Astrocyte of the hippocampus (primary cell): ENCODE measurements around the gene ZNF410.
"Not testable (repeated sequence)": the region's sequence is repeated elsewhere in the genome, so short reads cannot be mapped to it uniquely, and the experiment has no call there.

Experiments
- DNase-seq: peaks from one replicate; pipeline ENCODE4 v3.0.0; 2011; ENCODE audit warnings: low read depth, low spot score

ZNF410 gene, protein sequence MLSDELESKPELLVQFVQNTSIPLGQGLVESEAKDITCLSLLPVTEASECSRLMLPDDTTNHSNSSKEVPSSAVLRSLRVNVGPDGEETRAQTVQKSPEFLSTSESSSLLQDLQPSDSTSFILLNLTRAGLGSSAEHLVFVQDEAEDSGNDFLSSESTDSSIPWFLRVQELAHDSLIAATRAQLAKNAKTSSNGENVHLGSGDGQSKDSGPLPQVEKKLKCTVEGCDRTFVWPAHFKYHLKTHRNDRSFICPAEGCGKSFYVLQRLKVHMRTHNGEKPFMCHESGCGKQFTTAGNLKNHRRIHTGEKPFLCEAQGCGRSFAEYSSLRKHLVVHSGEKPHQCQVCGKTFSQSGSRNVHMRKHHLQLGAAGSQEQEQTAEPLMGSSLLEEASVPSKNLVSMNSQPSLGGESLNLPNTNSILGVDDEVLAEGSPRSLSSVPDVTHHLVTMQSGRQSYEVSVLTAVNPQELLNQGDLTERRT

DNA sequence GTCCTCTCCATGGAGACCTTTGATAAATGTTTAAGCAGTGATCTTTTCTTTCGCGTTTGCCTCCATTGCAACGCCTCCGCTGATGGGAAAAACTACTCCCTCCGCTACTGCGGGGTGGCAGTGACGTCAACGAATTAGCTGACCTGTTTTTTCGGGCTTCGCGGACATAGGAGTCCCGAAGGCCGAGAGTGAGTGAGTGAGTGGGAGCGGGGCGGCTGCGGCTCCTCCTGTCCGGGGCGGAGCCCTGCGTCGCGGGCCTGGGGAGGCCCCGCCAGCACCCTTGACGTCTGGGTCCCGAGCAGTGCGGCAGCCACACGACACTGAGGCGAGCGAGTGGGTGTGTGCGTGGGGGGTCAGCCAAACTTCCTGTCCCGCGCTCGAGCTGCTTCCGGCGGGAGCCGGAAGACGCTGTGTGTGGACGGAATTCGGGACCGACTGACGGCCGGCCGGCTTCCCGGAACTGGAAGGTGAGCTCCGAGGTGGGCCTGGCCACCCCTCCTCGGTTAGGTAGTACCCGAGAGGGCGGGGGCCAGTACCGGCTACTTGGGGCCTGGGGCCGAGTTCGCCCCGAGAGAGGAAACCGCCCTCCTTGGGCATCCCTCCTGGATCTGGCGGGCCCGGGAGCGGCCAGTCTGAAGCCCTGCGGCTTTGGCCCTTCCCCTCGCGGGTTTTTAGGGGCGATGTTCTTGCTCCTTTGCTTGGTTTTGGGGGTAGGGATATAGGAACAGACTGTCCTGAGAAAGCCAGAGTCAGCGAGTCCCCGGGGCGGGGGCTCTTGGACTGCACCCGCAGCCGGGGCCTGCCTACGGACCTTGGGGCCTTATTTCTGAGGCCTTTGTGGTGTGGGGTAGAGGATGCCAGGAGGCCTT lies at the start of gene ZNF410:
ZNF410 (plus strand) TSS at position 411 of the 869 bp plus-strand sequence. CDS start 5,317 bp downstream, outside the sequence.
- peak; percentile 98 for DNase-seq

GRCh38 chr14:73838293-73839034 lies 48.2 kb upstream of the ZNF410 start:
- DNase-seq, result not testable (repeated sequence)

DNA sequence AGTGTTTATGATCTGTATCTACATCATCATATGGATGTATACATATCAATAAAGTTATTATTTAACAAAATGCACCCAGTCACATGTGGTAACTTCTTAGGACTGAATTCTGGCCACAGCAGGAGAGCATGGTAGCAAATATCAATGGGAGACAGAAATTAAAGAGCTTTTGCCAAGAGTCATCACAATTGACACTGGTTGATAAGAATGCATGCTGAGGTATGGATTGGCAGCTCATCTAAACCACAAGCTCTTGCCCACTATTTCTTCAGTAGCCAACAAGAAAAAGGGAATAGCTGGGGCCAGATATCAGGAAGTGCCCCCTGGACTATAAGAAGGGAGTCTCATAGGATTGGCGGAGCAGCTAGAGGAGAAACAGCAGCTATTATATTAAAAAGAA lies 44.5 kb upstream of the ZNF410 start:
- DNase-seq, result peak; percentile 37

GRCh38 chr14:73842851-73843250 lies 43.8 kb upstream of the ZNF410 start:
- no peak for DNase-seq

- DNase-seq, result no peak
Observed at GRCh38 chr14:73843296-73843695, 43.4 kb upstream of the ZNF410 start.

DNA sequence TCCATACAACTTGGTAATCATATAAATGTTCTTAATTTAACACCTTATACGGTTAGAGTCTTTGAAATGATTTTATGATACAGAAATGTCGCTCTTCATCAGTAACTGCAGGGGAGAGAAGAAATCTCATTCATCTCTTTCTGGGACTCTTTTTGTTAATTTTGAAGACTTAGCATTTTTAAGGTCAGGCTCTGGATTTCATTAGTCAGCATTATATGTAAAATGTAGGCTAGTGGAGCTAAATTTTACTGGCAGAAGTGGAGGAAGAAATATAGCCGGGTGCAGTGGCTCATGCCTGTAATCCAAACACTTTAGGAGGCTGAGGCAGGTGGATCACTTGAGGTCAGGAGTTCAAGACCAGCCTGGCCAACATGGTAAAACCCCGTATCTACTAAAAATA lies 39.7 kb upstream of the ZNF410 start:
- no peak for DNase-seq

- DNase-seq, result peak; percentile 46
Observed at GRCh38 chr14:73851000-73851399, 35.7 kb upstream of the ZNF410 start.

DNA sequence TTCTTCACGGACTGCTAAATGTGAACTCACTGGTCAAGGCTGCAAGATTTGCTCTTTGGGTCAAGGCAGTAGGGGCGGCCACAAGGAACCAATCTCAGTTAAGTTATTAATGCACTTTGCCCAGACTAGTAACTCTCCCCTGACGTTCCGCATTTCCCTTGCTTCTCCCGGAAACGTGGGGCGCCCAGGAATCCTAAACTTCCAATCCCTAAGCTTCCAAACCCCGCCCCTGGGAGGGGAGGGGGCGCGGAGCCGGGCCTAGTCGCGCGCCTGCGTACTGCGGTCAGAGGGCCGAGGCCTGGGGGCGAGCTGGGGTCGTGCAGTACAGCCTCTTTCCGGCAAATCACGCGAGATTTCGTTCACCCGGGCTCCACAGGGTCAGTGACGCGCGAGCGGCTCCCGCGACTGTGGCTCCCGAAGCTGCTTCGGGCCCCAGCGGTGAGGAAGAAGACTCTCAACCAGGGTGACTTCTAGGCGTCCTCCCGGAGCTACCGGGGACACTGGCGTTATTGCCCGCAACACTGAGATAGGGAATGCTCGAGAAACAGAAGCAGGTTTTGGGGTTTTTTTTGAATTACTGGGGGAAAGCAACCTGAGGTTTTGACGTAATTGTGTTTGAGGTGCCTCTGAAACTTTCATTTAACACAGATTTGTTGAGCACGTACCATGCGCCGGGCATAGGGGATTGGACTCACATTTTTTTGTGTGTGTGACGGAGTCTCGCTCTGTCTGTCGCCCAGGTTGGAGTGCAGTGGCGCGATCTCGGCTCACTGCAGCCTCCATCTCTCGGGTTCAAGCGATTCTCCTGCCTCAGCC lies 34.9 kb upstream of the ZNF410 start, which contains the start of gene PTGR2:
PTGR2 (plus strand) TSS at position 265 of the 816 bp plus-strand sequence. CDS start 7,032 bp downstream, outside the sequence.
- DNase-seq, result peak; percentile 99

GRCh38 chr14:73859145-73859544 lies 27.5 kb upstream of the ZNF410 start:
- no peak for DNase-seq

GRCh38 chr14:73861073-73861472 lies 25.6 kb upstream of the ZNF410 start:
- no peak for DNase-seq

DNA sequence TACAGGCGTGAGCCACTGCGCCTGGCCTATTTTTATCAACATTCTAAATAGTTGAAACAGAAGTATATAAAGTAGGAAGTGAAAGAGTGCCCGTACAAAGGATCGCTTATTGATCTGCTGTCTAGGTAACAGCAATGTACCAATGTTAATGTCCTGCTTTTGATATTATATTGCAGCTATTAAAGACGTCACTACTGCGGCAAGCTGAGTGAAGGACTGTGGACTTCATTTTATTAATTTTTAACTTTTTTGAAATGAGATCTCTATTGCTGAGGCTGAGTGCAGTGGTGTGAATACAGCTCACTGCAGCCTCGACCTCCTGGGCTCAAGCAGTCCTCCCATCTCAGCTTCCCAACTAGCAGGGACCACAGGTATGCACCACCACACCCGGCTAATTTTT lies 24.2 kb upstream of the ZNF410 start:
- no peak for DNase-seq

GRCh38 chr14:73863209-73863608 lies 23.4 kb upstream of the ZNF410 start:
- DNase-seq, result no peak

GRCh38 chr14:73865534-73866113 lies 21.0 kb upstream of the ZNF410 start:
- DNase-seq, result no peak

DNA sequence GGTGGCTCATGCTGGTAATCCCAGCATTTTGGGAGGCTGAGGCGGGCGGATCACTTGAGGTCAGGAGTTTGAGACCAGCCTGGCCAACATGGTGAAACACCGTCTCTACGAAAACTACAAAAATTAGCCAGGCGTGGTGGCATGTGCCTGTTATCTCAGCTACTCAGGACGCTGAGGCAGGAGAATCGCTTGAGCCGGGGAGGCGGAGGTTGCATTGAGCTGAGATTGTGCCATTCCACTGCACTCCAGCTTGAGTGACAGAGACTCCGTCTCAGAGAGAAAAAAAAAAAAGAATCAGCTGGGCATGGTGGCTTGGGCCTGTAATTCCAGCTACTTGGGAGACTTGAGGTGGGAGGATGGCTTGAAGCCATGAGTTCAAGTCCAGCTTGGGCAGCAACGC lies 16.9 kb upstream of the ZNF410 start:
- not testable (repeated sequence) for DNase-seq

DNA sequence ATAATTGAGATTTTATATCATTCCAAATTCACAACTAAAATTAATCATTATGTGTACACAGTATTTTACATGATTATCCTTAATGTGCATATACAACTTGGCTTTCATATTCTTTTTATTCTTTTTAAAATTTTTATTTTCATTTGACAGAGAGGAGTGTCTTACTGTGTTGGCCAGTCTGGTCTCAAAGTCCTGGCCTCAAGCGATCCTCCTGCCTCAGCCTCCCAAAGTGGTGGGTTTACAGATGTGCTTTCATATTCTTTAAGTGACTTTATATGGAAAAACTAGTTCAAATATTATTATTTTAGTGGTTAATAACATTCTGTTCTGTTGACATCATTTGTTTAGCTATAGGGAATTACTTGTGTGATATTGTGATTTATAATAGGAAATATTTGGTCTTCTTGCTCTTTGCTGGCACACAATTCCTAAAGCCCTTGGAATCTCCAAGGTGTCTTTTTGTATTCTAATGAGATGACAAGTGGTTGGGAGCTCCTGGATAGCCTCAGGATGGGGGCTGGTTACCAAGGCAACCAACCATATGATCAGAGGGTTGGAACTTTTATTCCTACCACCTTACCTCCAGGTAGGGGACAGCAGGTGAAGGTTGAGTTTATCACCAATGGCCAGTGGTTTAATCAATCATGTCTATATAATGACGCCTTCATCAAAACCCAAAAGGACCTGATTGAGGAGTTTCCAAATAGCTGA lies 16.0 kb upstream of the ZNF410 start:
- DNase-seq, result no peak

GRCh38 chr14:73873660-73874059 lies 13.0 kb upstream of the ZNF410 start:
- DNase-seq, result no peak

- DNase-seq, result no peak
Observed at GRCh38 chr14:73877790-73878189, 8.9 kb upstream of the ZNF410 start.

DNA sequence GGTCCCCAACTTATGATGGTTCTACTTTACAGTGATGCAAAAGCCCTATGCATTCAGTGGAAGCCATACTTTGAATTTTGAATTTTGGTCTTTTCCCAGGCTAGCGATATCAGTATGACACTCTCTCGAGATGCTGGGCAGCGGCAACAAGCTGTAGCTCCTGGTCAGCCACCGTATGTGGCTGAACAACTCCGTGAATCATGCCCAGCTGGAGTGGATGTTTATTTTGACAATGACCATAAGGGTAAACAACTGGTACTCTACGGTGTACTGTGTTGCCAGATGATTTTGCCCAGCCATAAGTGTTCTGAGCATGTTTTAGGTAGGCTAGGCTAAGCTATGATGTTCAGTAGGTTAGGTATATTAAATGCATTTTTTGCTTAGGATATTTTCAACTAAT lies 8.2 kb upstream of the ZNF410 start:
- DNase-seq, result peak; percentile 20

GRCh38 chr14:73879027-73879426 lies 7.6 kb upstream of the ZNF410 start:
- DNase-seq, result no peak
